ENCODE measurements around the gene HOXA7.

Gene HOXA7

DNA sequence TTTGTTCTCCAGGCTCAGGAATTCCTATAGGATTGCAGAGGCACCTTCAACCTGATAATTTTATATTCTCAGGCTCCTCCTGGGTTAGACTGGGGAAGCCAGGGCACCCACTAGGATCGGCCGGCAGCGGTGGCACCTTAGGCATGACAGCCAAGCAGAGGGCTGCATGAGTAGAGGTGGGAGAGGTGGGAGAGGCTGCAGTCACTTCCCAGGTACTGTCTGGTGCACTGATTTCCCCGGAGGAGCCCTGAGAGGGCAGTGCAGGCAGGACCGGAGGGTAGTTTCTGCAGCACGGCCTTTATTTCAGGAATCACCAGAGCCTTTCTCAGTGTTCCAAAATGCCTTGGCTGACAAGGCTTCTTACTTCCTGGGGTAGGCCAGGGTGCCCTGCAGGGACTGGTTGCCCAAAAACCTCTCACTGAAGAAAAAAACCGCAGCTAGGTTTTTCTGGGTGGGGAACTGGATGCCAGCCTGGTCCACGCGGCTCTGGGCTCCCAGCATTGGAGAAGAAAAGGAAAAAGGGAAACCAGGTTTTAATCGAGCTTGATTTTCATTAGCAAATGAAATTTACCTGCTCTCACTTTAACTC lies 47.0 kb upstream of the HOXA7 start:
- no peak for TF ChIP-seq POLR2AphosphoS5 (IDR thresholded peaks at IDR 0.05; ENCODE audit: low read depth, low read length)
- TF ChIP-seq SIN3A (IDR thresholded peaks at IDR 0.05; ENCODE audit: borderline replicate concordance, insufficient read depth, low read length), result no peak
- TF ChIP-seq FOXP2 (optimal IDR thresholded peaks at IDR 0.05; ENCODE audit: borderline replicate concordance, extremely low read depth, extremely low read length, insufficient read depth), result no peak
- no peak for TF ChIP-seq TAF1 (IDR thresholded peaks at IDR 0.05; ENCODE audit: borderline replicate concordance, insufficient read depth, low read length)
- TF ChIP-seq, protein P1, sequence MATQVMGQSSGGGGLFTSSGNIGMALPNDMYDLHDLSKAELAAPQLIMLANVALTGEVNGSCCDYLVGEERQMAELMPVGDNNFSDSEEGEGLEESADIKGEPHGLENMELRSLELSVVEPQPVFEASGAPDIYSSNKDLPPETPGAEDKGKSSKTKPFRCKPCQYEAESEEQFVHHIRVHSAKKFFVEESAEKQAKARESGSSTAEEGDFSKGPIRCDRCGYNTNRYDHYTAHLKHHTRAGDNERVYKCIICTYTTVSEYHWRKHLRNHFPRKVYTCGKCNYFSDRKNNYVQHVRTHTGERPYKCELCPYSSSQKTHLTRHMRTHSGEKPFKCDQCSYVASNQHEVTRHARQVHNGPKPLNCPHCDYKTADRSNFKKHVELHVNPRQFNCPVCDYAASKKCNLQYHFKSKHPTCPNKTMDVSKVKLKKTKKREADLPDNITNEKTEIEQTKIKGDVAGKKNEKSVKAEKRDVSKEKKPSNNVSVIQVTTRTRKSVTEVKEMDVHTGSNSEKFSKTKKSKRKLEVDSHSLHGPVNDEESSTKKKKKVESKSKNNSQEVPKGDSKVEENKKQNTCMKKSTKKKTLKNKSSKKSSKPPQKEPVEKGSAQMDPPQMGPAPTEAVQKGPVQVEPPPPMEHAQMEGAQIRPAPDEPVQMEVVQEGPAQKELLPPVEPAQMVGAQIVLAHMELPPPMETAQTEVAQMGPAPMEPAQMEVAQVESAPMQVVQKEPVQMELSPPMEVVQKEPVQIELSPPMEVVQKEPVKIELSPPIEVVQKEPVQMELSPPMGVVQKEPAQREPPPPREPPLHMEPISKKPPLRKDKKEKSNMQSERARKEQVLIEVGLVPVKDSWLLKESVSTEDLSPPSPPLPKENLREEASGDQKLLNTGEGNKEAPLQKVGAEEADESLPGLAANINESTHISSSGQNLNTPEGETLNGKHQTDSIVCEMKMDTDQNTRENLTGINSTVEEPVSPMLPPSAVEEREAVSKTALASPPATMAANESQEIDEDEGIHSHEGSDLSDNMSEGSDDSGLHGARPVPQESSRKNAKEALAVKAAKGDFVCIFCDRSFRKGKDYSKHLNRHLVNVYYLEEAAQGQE (IDR thresholded peaks at IDR 0.05; ENCODE audit: insufficient read depth in 1 of 2, low read depth in 2 of 2, low read length in 2 of 2), result no peak

DNA sequence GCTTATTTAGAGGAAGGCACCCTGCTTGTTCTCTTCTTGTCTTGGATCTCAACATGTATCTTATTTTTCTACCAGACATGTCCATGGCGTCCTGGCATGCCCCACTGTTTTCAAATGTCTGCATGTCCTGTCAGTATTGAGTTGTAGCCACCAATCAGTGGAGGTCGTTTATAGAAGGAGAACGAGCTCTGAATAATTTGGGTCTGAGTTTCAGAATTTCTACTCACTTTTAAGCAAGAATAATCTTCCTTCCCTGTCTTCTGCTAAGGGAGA lies 46.3 kb upstream of the HOXA7 start:
- TF ChIP-seq, protein P1 (IDR thresholded peaks at IDR 0.05; ENCODE audit: insufficient read depth in 1 of 2, low read depth in 2 of 2, low read length in 2 of 2), result no peak
- no peak for TF ChIP-seq POLR2AphosphoS5 (IDR thresholded peaks at IDR 0.05; ENCODE audit: low read depth, low read length)
- no peak for TF ChIP-seq TAF1 (IDR thresholded peaks at IDR 0.05; ENCODE audit: borderline replicate concordance, insufficient read depth, low read length)
- no peak for TF ChIP-seq FOXP2 (optimal IDR thresholded peaks at IDR 0.05; ENCODE audit: borderline replicate concordance, extremely low read depth, extremely low read length, insufficient read depth)
- no peak for TF ChIP-seq SIN3A (IDR thresholded peaks at IDR 0.05; ENCODE audit: borderline replicate concordance, insufficient read depth, low read length)

DNA sequence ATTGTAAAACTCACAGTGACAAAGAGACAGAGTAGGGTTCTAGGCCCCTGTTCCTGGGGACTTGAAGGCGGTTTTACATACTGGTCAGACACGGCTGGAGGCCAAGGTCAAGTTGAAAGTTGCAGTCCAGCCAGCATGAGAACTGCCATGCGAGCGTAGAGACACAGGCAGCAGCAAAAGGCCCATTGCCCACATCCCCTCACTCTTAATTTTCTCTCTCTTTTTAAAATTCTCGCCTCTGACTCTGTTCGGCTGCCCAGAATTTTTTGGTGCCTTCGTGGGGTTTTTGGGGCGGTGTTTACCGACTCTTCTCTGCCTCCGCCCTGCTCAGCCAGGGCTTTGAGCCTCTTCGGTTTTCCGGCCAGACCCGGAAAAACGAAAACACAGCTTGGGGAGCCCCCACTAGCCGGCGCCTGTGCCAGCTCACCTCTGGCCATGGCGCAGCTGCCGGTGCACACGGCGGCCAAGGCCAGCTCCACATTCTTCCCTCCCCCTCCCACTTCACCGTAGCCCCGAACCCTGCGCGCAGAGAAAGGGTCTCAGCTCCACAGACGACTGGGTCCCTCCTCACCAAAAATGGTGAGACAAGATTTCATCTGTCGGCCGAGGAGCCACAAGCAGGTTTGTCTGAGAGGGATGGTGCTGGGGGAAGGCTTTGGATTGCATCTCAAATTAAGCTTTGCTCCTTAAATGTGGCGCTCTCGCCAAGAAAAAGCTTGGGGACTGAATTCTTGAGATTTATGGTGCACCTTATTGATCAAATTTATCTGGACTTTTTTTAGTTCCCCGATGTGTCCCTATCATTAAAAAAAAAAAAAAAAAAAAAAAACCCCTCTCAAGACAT lies 45.8 kb upstream of the HOXA7 start:
- TF ChIP-seq SIN3A (IDR thresholded peaks at IDR 0.05; ENCODE audit: borderline replicate concordance, insufficient read depth, low read length), result no peak
- TF ChIP-seq, protein P1 (IDR thresholded peaks at IDR 0.05; ENCODE audit: insufficient read depth in 1 of 2, low read depth in 2 of 2, low read length in 2 of 2), result no peak
- no peak for TF ChIP-seq POLR2AphosphoS5 (IDR thresholded peaks at IDR 0.05; ENCODE audit: low read depth, low read length)
- no peak for TF ChIP-seq TAF1 (IDR thresholded peaks at IDR 0.05; ENCODE audit: borderline replicate concordance, insufficient read depth, low read length)
- TF ChIP-seq FOXP2 (optimal IDR thresholded peaks at IDR 0.05; ENCODE audit: borderline replicate concordance, extremely low read depth, extremely low read length, insufficient read depth), result no peak

DNA sequence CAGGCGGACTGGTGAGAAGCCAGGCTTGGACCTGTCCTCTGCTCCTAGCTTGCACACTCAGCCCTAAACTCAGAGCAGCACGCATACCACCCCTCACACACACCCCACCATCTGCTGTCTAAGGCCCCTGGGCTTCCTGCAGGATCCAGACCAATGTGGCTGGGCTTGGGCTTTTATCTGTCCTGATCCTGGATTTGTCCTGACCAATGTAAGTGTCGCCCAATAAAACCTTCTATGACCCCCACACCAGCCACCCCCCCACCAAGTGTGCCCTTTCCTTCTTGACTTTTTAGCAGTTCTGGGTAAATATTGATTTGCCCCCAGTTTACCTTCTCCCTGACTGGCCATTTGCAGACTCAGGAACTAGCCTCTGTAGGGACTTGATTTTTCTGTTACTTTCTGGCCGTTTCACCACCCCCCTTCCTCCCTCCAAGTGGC lies 45.1 kb upstream of the HOXA7 start:
- no peak for TF ChIP-seq POLR2AphosphoS5 (IDR thresholded peaks at IDR 0.05; ENCODE audit: low read depth, low read length)
- no peak for TF ChIP-seq TAF1 (IDR thresholded peaks at IDR 0.05; ENCODE audit: borderline replicate concordance, insufficient read depth, low read length)
- no peak for TF ChIP-seq FOXP2 (optimal IDR thresholded peaks at IDR 0.05; ENCODE audit: borderline replicate concordance, extremely low read depth, extremely low read length, insufficient read depth)
- no peak for TF ChIP-seq SIN3A (IDR thresholded peaks at IDR 0.05; ENCODE audit: borderline replicate concordance, insufficient read depth, low read length)

DNA sequence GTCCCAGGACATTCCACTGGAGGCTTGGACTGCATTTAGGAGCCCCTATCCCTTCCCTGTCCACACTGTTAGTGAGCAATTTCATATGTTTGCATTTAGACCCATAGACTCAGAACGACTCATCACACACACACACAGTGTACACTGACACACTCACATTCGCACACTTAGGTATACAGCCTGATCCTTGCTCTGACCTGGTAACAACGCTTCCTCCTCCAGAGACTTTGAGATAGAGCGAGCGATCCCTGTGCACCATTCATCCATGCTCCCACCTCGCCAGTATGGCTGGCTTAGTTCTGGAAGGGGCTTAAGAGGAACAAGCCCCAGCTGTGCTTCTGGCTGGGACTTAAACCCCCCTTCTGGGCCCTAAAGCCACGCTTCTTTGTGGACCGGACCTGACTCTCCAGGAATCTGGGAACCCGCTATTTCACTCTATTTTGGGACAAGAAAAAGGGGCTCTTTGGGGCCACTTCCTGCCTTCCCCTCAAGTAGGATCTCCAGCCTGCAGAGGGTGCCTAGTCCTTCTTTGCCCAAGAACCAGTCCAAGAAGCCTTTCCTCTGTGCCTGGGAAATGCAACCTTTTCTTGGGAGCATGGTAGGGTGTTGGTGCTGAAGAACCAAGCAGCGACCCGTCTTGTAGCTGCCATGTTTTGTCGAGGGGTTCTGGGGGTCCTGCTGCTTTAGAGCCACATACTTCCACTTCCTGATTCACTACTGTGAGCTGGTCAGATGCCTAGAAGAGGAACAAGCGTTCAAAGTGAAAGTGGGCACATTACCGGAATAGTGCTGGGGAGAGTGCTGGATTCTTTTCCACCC lies 44.5 kb upstream of the HOXA7 start:
- TF ChIP-seq SIN3A (IDR thresholded peaks at IDR 0.05; ENCODE audit: borderline replicate concordance, insufficient read depth, low read length), result no peak
- TF ChIP-seq, protein P1 (IDR thresholded peaks at IDR 0.05; ENCODE audit: insufficient read depth in 1 of 2, low read depth in 2 of 2, low read length in 2 of 2), result no peak
- TF ChIP-seq POLR2AphosphoS5 (IDR thresholded peaks at IDR 0.05; ENCODE audit: low read depth, low read length), result no peak
- no peak for TF ChIP-seq FOXP2 (optimal IDR thresholded peaks at IDR 0.05; ENCODE audit: borderline replicate concordance, extremely low read depth, extremely low read length, insufficient read depth)
- no peak for TF ChIP-seq TAF1 (IDR thresholded peaks at IDR 0.05; ENCODE audit: borderline replicate concordance, insufficient read depth, low read length)
